DMS53 treated with DMSO at 0.1 percent for 48 hours (cell line): Measurements from ENCODE around the gene GTSE1.

ENCODE experiments used
- DNase-seq: peaks from one replicate; lab custom pipeline; 2025; ENCODE audit not compliant: unreplicated experiment; lab: John Stamatoyannopoulos, UW

Gene GTSE1

GRCh38 chr22:46362934-46363515 lies 66.4 kb downstream of the GTSE1 start:
- no peak for DNase-seq

DNA sequence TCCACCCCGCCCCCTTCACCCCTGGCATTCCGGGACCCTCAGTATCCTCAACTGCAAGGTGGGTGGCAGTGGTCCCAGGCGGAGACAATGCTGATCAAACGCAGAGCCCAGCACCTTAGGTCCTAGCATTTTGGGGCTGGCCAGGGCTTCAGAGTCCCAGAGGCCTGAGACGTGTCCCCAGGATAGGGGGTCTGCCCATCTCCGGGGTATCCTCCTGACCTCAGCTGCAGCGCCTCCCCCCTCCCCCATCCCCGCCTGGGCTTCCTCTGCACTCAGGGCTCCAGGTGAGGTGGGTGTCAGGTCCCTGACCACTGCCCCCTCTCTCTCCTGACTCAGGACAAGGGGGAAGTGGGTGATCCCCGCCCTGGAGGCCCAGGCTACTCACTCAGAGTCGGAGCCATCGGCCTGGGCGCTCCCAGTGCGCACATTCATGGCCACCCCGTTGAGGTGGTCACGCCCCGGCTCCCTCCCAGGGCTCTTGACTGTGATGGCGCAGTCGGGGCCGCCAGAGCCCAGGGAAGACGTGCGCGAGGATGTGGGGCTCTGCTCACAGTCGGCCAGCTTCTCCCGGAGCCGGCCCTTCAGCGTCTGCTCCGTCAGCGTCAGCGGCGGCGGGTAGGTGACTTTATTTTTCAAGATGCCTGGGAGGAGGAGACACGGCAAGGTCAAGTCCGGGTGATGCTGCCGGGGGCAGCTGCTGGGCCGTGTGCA lies 67.1 kb downstream of the GTSE1 start:
- DNase-seq: no peak

GRCh38 chr22:46364341-46365165 lies 67.9 kb downstream of the GTSE1 start:
- DNase-seq: no peak

- no peak for DNase-seq
Observed at GRCh38 chr22:46365166-46365624, 68.5 kb downstream of the GTSE1 start.

DNA sequence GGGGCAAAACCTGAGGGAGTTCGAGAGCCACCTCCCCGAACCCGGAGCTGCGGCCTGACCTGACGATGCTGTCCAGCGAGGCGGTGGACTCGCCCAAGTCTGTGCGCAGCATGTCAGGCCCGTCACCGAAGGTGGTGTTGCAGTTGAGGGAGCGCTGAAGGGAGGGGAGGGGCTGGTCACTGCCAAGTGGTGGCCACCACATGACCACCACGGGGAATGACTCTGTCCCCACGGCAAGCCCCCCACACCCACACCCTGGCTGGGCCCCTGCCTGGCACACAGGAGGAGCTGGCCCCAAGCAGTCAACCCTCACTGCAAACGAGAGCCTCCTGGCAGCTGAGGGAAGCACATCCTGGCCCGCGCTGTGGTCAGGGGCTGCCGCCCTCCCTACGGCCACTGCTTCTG lies 69.7 kb downstream of the GTSE1 start:
- no peak for DNase-seq

DNA sequence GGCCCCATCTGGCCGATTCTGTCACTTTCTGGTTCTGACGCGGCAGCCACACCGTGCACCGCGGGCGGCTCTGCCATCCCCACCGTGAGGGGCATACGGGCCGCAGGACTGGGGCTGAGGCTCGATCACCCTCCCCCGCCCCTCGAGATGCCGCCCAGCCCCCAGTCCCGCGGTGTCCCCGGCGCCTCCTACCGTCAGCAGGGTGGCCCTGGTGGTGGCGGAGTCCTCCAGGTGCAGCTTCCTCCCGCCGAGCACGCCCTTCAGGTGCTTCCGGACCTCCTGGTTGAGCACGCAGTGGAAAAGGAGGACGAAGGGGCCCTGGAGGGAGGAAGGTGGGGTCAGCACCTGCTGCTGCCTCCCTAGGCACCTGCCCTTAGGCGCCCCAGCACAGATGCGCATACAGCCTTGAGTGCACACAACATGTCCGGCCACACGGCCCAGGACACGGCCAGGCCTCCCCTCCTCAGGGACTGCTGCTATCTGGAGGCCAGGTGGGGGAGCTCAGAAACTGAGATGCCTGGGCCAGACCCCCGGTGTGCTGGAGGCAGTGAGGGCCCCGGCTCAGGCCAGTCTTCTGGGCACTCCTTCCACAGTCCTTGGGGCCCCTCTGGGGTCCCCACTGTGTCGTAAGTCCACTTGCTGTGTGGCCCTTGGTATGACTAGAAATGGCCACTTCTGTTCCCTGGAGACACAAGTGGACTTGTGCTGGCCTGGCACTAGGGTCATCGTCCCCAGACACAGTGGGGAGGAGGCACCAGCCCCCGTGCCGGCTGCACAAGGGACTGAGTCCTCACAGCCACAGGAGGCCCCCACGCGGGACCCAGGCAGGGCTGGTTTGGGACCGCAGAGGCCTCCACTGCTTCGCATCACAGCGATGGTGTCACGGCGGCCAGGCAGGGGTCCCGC lies 70.4 kb downstream of the GTSE1 start:
- peak; percentile 88 for DNase-seq

DNA sequence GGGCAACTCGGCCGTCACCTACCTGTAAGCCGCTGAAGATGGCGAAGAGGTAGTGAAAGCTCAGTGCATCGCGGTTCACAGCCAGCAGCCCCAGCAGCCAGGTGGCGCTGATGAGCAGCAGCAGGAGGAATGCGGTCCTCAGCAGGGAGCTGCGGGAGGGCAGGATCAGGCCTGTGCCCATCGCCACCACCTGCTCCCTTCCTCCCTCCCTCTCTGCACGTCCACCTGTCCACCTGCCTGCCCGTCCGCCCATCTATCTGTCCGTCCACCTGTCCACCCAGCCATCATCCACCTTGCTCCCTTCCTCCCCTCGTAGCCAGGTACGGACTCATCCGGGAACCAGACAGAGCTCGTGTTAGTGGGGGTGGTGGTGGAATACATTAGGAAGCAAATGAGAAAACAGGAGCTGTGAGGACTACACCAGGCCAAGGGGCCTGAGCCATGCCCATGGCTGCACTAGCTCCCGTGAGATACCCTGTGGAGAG lies 71.1 kb downstream of the GTSE1 start:
- DNase-seq: peak; percentile 86

- DNase-seq: no peak
Observed at GRCh38 chr22:46368422-46368821, 71.8 kb downstream of the GTSE1 start.

GRCh38 chr22:46368871-46369715 lies 72.4 kb downstream of the GTSE1 start:
- no peak for DNase-seq

DNA sequence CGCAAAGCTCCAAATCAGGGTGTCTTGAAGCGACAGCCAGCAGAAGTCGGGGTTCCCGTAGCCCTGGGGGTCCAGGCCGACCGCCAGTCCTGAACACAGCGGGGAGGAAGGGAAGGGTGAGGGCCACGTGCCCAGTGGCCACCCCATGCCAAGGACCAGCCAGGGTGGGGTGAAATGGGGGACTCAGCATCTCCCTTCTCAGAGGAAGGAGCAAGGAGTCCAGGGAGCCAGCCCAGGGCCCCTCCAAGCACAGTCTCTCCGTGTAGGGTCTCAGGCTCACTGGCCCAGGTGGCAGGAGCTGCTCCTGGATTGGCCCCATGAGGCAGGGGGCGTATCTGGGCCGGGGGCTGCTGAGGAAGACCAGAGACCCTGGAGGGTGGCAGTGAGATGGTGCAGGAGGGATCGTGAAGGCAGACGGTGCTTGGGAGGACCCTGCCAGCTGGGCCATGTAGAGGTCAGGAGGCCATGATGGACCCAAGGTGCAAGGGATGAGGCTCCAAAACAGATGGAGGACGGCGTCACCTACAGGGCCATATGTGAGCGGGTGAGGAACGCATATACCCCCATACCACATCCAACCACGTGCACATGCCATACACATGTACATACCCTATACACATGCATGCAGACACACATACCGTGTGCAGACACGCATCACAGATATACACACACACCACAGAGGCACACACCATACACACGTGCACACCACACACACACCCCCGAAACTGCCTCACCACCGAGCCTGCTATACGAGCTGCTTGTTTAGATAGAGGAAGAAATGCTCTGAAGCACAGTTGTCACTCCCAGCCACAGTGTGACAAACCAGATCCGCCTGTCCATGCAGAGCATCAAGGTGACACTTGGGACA lies 73.3 kb downstream of the GTSE1 start:
- no peak for DNase-seq

GRCh38 chr22:46370584-46371291 lies 74.1 kb downstream of the GTSE1 start:
- DNase-seq: peak; percentile 65

DNA sequence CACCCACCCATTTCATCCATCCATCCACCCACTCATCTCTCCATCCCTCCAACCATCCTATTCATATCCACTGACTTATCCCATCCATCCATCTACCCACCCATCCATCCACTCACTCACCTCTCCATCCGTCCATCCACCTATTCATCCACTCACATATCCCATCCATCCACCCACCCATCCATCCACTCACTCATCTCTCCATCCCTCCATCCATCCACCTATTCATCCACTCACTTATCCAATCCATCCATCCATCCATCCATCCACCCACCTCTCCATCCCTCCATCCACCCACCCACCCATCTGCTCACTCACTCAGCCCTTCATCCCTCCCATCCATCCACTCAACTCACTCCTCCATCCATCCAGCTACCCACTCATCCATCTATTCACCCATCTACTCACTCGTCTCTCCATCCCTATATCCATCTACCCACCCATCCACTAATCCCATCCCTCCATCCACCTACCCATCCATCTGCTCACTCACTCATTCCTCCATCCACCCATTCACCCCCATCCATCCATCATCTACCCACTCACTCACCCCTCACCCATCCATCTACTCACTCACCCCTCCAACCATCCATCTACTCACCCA lies 75.1 kb downstream of the GTSE1 start:
- DNase-seq: no peak

DNA sequence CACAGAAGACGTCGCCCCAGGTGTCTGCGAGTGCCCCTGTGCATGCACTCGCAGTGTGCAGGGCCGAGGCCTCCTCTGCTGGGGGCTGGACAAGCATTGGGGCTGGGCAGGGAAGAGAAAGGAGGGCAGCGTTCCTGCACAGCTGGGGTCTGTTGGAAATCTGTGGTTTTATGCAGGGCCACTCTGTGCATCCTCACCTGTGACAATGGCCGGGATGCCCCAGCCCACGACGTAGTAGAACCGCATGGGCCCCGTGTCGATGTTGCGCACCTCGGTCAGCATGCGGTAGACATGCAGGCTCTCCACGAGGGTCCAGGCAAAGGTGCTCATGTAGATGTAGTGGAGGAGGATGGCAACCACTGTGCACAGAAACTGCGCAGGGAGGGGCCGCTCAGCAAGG lies 76.0 kb downstream of the GTSE1 start:
- DNase-seq: no peak

DNA sequence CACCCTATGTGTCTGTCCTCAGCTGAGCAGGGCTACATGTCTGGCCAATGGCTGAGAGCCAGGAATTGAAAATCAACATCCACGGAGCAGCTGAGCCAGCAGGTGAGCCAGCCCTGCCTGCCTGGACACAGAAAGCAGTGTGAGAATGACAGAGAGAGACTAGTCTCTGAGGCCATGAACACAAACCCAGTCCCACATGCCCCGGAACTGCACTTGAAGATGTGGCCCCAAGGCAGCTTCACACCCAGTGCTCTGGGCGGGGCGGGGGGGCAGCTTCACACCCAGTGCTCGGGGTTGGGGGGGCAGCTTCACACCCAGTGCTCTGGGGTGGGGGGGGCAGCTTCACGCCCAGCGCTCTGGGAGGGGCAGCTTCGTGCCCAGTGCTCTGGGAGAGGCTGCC lies 76.5 kb downstream of the GTSE1 start:
- DNase-seq: peak; percentile 39

GRCh38 chr22:46373921-46374662 lies 77.4 kb downstream of the GTSE1 start:
- no peak for DNase-seq

GRCh38 chr22:46374663-46375474 lies 78.2 kb downstream of the GTSE1 start:
- peak; percentile 71 for DNase-seq
